Transverse colon (tissue), 3 donors: ENCODE measurements around the gene IGFLR1.

ENCODE experiments used
- CTCF ChIP-seq, 5 experiments: fragments of 200-600 bp in 3 of 5; fragments of 450-650 bp in 2 of 5; sonication (generic) in 3 of 5; IDR thresholded peaks; 1 replicate in 2 of 5; 2 replicates in 3 of 5; pipeline ENCODE4 v1.5.1; 2016 to 2017; ENCODE audit warnings: antibody characterized with exemption in 5 of 5, inconsistent platforms in 3 of 5, mild to moderate bottlenecking in 2 of 5, moderate library complexity in 1 of 5
- EP300 ChIP-seq: sonication (generic); formaldehyde crosslinking; IDR thresholded peaks from one replicate; pipeline ENCODE4 v1.6.1; 2017; ENCODE audit warnings: antibody characterized with exemption, low read depth
- POLR2A ChIP-seq: fragments of 450-650 bp; IDR thresholded peaks from one replicate; pipeline ENCODE4 v1.6.1; 2016; ENCODE audit warnings: antibody characterized with exemption, mild to moderate bottlenecking, moderate library complexity

DNA sequence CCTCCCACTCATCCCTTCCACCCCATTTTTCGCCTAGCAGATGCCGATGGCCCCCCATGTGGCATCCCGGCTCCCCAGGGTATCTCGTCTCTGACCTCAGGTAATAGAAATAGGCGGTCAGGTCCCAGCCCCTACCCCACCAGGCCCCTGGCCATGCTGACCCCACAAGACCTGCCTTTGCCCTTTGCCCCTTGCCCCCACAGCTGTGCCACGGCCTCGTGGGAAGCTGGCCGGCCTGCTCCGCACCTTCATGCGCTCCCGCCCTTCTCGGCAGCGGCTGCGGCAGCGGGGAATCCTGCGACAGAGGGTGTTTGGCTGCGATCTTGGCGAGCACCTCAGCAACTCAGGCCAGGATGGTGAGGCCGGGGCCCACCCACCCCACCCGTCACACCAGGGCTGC lies 38.5 kb upstream of the IGFLR1 start:
- TF ChIP-seq POLR2A (no peak), CTCF (IDR thresholded peaks at IDR 0.05) (no peak), EP300 (no peak)
